ENCODE data around the gene CACNA1A.
A peak's percentile ranks its signal among the peaks of the same experiment; 100 is the strongest.
"Not testable (repeated sequence)": the region's sequence is repeated elsewhere in the genome, so short reads cannot be mapped to it uniquely, and the experiment has no call there.

CACNA1A gene

DNA sequence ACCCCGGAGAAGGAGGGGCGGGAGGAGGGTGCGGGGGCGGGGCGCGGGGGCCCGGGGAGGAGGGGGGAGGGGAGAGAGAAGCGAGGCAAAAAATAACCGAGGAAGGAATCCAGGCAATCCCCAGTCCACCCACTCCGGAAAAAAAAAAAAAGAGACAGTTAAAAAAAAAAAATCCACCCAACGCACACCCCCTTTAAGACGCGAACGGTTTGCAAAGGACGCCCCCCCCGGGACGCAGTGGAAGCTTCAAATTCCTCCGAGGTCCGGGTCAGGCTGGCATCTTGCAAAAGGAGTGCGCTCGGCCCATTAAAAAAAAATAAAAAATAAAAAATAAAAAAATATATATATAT is at the start of gene CACNA1A:
CACNA1A (minus strand) TSS at position 9 of the 350 bp plus-strand sequence. CDS start 255 bp downstream, outside the sequence.
- no peak for DNase-seq (ENCODE audit: low spot score)

- no peak for DNase-seq (ENCODE audit: low spot score)
These were observed 48.4 kb upstream of the CACNA1A start for GRCh38 chr19:13554506-13555240.

- no peak for DNase-seq (ENCODE audit: low spot score)
These were observed 47.7 kb upstream of the CACNA1A start for GRCh38 chr19:13553880-13554400.

- no peak for DNase-seq (ENCODE audit: low spot score)
These were observed 41.9 kb upstream of the CACNA1A start for GRCh38 chr19:13548131-13548530.

GRCh38 chr19:13547102-13547501 is 40.8 kb upstream of the CACNA1A start:
- DNase-seq (ENCODE audit: low spot score) = no peak

- DNase-seq (ENCODE audit: low spot score) = no peak
These were observed 38.1 kb upstream of the CACNA1A start for GRCh38 chr19:13544423-13544822.

- DNase-seq (ENCODE audit: low spot score) = no peak
These were observed 35.3 kb upstream of the CACNA1A start for GRCh38 chr19:13541554-13541953.

- no peak for DNase-seq (ENCODE audit: low spot score)
These were observed 33.1 kb upstream of the CACNA1A start for GRCh38 chr19:13539332-13539731.

- no peak for DNase-seq (ENCODE audit: low spot score)
These were observed 32.4 kb upstream of the CACNA1A start for GRCh38 chr19:13538601-13539253.

DNA sequence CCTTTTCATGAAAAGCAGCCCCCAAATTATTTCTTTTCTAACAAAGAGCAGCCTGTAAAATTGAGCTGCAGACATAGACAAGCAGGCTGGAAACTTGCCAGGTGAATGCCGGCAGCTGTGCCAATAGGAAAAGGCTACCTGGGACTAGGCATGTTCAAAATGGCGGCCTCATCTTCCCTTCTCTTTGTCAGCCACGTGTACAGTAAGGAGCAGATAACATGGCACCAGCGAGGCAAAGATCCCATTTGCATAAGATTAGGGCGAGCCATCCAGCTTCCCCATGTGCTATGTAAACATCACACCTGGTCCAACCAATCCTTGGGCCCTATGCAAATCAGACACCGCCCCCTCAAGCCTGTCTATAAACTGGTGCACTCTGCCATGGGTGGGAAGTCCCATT is 31.2 kb upstream of the CACNA1A start:
- DNase-seq (ENCODE audit: low spot score) = no peak

GRCh38 chr19:13530720-13531119 is 24.4 kb upstream of the CACNA1A start:
- DNase-seq (ENCODE audit: low spot score) = no peak

DNA sequence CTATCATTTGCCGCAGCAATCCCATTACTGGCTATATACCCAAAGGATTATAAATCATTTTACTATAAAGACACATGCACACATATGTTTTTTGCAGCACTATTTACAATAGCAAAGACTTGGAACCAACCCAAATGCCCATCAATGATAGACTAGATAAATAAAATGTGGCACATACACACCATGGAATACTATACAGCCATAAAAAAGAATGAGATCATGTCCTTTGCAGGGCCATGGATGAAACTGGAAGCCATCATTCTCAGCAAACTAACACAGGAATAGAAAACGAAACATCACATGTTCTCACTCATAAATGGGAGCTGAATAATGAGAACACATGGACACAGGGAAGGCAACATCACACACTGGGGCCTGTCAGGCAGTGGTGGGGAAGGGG is 23.4 kb upstream of the CACNA1A start:
- not testable (repeated sequence) for DNase-seq (ENCODE audit: low spot score)

GRCh38 chr19:13526552-13526951 is 20.3 kb upstream of the CACNA1A start:
- no peak for DNase-seq (ENCODE audit: low spot score)

GRCh38 chr19:13521066-13521465 is 14.8 kb upstream of the CACNA1A start:
- DNase-seq (ENCODE audit: low spot score) = no peak

DNA sequence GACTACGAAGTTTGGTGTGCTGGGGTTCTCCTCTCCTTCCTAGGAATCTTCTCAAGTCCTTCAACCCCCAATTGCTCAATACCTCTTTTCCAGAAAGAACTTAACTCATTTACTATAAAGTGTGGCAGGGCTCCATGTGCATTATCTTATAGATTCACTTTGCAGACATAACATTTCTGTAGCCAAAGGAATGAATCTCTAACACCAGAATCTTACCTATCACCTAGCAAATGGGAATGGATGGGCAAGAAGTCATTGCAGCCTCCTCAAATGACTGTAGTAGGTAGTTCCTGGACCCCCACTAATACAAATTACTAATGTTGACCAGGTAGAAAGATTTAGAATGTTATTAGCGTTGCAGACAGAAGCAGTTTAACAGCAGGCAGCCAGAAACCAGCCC is 5.7 kb upstream of the CACNA1A start:
- no peak for DNase-seq (ENCODE audit: low spot score)

DNA sequence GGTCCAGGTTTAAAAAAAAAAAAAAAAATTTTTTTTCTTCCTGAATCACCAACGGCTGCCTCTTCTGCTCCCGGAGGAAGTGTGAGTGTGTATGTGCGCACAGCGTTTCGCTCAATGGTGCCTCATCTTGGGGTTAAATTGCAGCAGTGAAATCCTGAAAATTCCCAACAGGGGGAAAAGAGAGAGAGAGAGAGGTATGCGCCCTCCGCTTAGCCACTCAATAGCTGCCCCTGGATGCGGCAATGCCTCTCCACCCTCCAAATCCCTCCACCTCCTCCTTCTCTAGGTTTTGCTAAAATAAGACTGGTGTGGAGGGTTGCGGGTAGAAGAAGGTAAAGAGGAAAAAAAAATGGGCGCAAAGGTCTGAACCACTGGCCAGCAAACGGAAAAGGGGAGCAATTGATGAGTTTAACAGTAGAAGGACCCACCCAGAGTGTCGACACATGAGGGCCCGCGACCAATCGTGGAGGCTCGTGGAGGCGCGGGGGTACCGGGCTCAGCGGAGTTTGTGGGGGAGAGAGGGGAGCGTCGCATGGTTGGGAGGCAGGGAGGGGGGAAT is 853 bp upstream of the CACNA1A start:
- no peak for DNase-seq (ENCODE audit: low spot score)

DNA sequence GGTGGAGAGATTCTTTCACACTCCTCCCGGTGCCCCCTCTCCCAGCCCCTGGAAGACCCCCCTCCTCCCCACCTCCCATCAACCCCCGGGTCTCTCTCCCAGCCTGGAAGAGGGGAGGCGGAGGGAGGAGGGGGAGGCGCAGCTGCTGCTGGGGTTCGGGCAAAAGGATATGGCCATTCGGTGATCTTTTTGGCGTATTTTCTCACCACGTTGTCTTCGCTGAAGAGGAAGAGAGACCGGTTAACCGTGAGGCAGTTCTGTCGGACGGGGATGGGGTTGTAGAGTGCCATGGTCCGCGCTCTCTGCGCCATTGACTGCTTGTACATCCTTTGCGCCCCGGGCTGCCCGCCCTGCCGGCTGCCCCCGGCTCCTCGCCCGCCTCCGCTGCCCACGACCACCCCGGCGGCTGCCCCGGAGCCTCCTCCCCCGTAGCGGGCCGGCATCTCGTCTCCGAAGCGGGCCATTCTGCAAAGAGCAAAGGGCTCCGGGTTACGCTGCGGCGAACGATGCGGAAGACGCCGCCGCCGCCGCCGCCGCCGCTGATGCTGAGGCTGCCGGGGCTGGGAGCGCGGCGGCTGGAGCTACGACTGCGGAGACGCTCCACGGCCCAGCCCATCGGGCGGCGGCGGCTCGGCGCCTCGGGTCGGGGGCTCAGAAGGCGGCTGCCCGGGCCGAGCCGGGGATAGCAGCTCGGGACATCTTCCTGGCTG is 363 bp downstream of the CACNA1A start:
- peak; percentile 72 for DNase-seq (ENCODE audit: low spot score)

DNA sequence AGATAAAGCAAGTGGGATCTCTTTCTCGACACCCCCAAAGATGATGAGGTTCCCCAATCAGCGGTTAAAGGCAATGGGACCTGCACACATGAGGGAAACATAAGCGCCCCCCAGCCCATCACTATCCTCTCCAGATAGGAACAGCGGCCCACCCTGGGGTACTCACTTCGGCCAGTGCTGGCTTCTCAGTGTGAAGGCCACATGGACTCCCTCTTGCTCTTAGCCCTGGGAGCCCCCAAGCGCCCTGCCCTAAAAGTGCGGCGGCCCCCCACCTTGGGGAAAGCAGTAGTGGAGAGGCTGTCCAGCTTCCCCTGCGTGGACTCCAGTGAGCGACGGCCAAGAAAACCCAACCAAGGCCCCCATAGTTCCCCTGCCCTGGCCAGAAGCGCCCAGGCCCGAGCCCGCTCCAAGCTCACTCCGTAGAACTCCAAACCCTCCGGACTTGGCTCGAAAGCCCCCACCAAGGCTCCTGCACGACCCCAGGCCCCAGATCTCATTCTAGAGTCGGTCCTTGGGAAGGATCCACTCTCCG is 1.0 kb downstream of the CACNA1A start:
- no peak for DNase-seq (ENCODE audit: low spot score)

DNA sequence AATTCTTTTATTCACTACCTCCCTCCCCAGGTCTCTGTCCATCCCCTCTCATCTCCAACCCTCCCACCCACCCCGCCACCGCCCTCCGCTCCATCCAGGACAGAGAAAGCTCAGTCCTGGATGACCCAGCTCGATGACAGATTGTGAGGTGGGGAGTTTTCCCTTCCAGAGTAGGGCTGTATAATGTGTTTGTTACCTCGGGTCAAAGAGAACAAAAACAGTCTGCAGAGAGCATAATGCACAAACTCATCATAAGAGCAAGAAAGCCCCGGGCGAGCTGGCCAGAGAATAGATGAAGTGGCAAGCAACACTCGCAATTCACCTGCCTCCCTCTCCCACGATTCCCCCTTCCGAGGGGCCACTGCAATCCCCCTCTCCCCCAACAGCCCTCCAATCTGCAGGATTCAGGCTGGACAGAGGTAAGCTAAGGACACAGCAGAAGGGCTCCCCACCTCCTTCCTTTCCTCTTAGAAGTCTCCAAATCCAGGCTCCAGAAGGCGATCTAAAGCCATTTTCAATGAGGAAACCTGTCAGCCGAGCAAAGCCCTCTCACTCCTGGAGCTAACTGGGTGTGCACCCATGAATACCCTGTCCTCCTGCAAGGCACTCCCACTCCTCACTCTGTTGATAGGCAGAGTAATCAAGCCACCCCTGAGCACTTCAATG is 2.6 kb downstream of the CACNA1A start:
- DNase-seq (ENCODE audit: low spot score) = no peak

DNA sequence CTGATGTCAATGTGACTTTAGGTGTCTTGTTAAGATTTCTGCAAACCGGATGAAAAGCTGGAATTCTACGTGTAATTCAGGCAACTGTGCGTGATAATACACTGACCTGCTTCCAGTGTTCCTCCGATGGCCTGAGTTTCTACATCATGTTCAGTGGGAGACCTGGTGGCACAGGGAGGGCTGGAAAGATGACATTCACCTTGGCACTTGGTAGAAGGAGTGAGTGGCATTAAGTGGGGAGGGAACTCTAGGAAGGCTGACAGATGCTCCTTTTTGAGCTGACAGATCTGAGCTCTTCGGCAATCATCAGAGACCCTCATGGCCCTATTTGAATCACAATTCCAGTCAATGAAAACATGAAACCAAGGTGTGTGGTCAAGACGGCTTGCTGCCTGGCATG is 4.0 kb downstream of the CACNA1A start:
- no peak for DNase-seq (ENCODE audit: low spot score)

DNA sequence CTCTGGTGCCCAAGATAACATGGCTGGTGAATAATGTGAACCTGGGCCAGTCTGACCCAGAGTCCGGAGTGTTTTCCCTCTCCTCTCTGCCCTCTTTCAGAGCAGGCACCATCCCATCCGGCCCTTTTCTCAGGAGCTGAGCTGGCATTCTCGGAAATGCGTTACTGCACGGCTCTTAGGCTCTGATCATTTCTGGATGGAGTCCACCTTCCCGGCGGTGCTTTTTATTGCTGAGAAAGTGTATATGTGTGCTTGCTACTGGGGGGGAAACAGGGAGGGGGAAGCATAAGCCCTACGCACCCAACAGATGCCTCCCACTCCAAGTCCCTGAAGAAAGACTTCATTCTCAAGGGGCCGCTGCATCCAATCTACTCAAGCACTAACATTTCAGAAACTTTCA is 6.6 kb downstream of the CACNA1A start:
- DNase-seq (ENCODE audit: low spot score) = no peak
